Measurements from ENCODE around the gene PMEL. TPM values are rescaled to one million over a fixed set of nuclear protein-coding genes. Genes with fewer than 3 reads are reported as not detected.

PMEL gene
- polyA plus RNA-seq, 1 donor (not counting 4 experiments of a cell fraction or from before 2014, with no cell fraction given): 1.3 TPM

DNA sequence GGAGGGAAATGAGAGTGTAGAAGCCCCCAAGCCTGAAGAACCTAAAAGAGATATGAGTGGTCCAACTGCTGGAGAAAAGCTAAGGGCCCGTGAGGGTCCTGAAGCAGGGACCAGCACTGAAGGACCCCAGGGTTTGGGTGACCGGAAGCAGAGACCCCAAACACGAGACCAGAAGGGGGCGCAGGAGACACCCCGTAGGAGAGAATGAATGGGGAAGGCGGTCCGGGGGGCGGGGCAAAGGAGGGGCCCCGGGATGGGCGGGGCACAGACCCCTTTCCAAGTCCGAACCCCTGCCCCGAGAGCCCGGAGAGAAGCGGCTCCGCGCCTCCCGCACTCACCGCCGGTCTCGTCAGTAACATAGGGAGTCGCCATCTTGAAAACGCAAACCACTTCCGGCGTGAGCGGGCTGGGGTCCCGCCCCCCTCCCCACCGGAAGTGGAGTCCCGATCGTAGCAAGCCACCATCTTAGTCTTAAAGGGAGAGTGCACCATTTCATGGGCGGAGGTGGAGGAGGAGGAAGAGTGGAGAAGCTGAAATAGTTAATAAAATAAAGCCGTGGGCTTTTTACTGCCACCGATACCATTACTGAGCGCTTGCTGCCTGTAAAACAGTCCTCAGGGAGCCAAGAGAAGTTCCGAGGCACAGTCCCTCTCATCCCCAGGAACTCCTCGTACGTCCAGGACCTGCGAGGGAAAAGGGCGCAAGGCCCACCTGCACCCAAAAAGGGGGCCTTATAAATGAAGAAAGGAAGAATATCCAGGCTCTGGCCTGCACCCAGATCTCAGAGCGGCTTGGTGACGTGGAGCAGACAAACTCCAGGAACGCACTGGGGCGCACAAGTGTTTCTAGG, 38.9 kb downstream of the PMEL start:
- no peak for TF ChIP-seq EZH2 (IDR thresholded peaks at IDR 0.05; ENCODE audit: low read length)
- TF ChIP-seq, protein P1, sequence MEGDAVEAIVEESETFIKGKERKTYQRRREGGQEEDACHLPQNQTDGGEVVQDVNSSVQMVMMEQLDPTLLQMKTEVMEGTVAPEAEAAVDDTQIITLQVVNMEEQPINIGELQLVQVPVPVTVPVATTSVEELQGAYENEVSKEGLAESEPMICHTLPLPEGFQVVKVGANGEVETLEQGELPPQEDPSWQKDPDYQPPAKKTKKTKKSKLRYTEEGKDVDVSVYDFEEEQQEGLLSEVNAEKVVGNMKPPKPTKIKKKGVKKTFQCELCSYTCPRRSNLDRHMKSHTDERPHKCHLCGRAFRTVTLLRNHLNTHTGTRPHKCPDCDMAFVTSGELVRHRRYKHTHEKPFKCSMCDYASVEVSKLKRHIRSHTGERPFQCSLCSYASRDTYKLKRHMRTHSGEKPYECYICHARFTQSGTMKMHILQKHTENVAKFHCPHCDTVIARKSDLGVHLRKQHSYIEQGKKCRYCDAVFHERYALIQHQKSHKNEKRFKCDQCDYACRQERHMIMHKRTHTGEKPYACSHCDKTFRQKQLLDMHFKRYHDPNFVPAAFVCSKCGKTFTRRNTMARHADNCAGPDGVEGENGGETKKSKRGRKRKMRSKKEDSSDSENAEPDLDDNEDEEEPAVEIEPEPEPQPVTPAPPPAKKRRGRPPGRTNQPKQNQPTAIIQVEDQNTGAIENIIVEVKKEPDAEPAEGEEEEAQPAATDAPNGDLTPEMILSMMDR (optimal IDR thresholded peaks at IDR 0.05 in 1 of 3, IDR thresholded peaks at IDR 0.05 in 1 of 3, conservative IDR thresholded peaks at IDR 0.05 in 1 of 3; ENCODE audit: extremely low read depth in 1 of 3, insufficient read depth in 2 of 3, low read length in 3 of 3): peak; percentile 68 to 79 (median 71)
- Histone ChIP-seq H3K4me1 (ENCODE audit: control insufficient read depth, extremely low read depth, insufficient read depth, low read length) (peaks cover 28% of the 10 kb centered on the region), H3K36me3 (ENCODE audit: control insufficient read depth in 2 of 2, extremely low read depth in 1 of 2, insufficient read depth in 2 of 2, low read length in 2 of 2) (peaks cover 5% of the 10 kb centered on the region in 2 experiments), H3K79me2 (ENCODE audit: control insufficient read depth, insufficient read depth, low read length) (peaks cover 55% of the 10 kb centered on the region), H3K4me3 (ENCODE audit: control insufficient read depth in 2 of 3, extremely low read depth in 1 of 3, insufficient read depth in 2 of 3, low read depth in 1 of 3, low read length in 3 of 3) (peak overlapping the region; percentile 63 to 95 (median 90)), H3K9me3 (ENCODE audit: control insufficient read depth, low read depth, low read length) (no peaks in the 10 kb centered on the region), H4K20me1 (ENCODE audit: control insufficient read depth, extremely low read depth, insufficient read depth, low read length) (no peaks in the 10 kb centered on the region), H3K9ac (ENCODE audit: control insufficient read depth, extremely low read depth, insufficient read depth, low read length) (peak overlapping the region; percentile 90), H2AFZ (ENCODE audit: control insufficient read depth, low read length) (peak overlapping the region; percentile 82), H3K27me3 (ENCODE audit: control insufficient read depth, extremely low read depth, insufficient read depth, low read length) (no peaks in the 10 kb centered on the region), H3K4me2 (ENCODE audit: control insufficient read depth, extremely low read depth, insufficient read depth, low read depth, low read length) (peak overlapping the region; percentile 99), H3K9me1 (ENCODE audit: control insufficient read depth, extremely low read depth, insufficient read depth, low read length) (no peaks in the 10 kb centered on the region), H3K27ac (ENCODE audit: control insufficient read depth, insufficient read depth, low read length) (peak overlapping the region; percentile 89)
- FAIRE-seq (no peak), DNase-seq (ENCODE audit: low read depth, low spot score) (peak; percentile 71)
- dilution Hi-C loops (cut with MboI; ENCODE audit: extremely low pct_ligation_motif_present, low sequenced_read_pairs): no loop called here

DNA sequence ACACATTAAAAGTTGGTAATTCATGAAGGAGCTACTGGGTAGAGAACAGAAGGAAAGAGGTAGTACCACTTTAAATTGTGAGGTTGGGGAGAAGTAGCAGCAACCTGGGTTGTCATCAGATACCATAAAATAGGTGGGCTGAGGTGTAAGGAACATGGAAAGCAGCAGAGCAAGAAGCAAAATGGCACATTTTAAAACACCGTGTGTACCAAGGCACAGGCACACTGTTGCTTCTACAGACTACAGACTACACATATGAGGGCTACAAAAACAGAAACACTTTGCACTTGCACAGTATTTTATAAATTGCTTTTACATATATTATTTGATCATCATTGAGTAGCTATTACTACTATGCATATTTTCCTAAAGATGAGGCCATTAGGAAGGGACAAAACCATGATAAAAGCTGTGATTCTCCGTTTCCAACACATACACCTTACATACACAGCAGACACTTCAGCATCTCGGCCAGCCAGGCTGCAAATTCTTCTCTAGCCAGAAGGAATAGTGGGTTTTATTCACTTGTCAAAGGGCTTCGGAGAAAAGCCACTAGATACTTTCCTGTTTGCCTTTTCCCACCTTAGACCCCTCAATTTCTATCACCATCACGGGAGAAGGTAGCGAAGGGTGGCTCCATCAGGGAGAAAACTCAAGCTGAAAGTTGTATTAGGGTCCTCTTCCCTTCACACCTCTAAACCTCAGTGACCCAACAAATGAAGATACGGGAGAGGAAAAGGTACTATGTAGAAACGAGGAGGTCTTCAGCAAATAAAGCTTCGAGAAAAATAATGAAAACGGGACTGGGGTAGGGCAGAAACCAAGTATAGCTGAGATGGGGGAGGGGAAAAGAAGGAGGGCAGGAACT, 39.7 kb downstream of the PMEL start:
- TF ChIP-seq, protein P1 (optimal IDR thresholded peaks at IDR 0.05 in 1 of 3, IDR thresholded peaks at IDR 0.05 in 1 of 3, conservative IDR thresholded peaks at IDR 0.05 in 1 of 3; ENCODE audit: extremely low read depth in 1 of 3, insufficient read depth in 2 of 3, low read length in 3 of 3): no peak
- no peak for TF ChIP-seq EZH2 (IDR thresholded peaks at IDR 0.05; ENCODE audit: low read length)
- H3K9me1 ChIP-seq (ENCODE audit: control insufficient read depth, extremely low read depth, insufficient read depth, low read length): no peaks in the 10 kb centered on the region
- H3K9ac ChIP-seq (ENCODE audit: control insufficient read depth, extremely low read depth, insufficient read depth, low read length): peak overlapping the region; percentile 90
- no peaks in the 10 kb centered on the region for H3K27me3 ChIP-seq (ENCODE audit: control insufficient read depth, extremely low read depth, insufficient read depth, low read length)
- no peaks in the 10 kb centered on the region for H3K9me3 ChIP-seq (ENCODE audit: control insufficient read depth, low read depth, low read length)
- peaks cover 8% of the 10 kb centered on the region in 2 experiments for H3K36me3 ChIP-seq (ENCODE audit: control insufficient read depth in 2 of 2, extremely low read depth in 1 of 2, insufficient read depth in 2 of 2, low read length in 2 of 2)
- dilution Hi-C loops (cut with MboI; ENCODE audit: extremely low pct_ligation_motif_present, low sequenced_read_pairs): no loop called here
- peak overlapping the region; percentile 42 for H2AFZ ChIP-seq (ENCODE audit: control insufficient read depth, low read length)
- H3K4me2 ChIP-seq (ENCODE audit: control insufficient read depth, extremely low read depth, insufficient read depth, low read depth, low read length): peak overlapping the region; percentile 69
- peak overlapping the region; percentile 89 for H3K27ac ChIP-seq (ENCODE audit: control insufficient read depth, insufficient read depth, low read length)
- H3K79me2 ChIP-seq (ENCODE audit: control insufficient read depth, insufficient read depth, low read length): peaks cover 57% of the 10 kb centered on the region
- FAIRE-seq: no peak
- peaks cover 28% of the 10 kb centered on the region for H3K4me1 ChIP-seq (ENCODE audit: control insufficient read depth, extremely low read depth, insufficient read depth, low read length)
- peak overlapping the region; percentile 63 to 95 (median 90) for H3K4me3 ChIP-seq (ENCODE audit: control insufficient read depth in 2 of 3, extremely low read depth in 1 of 3, insufficient read depth in 2 of 3, low read depth in 1 of 3, low read length in 3 of 3)
- no peak for DNase-seq (ENCODE audit: low read depth, low spot score)
- H4K20me1 ChIP-seq (ENCODE audit: control insufficient read depth, extremely low read depth, insufficient read depth, low read length): no peaks in the 10 kb centered on the region

All from keratinocyte (primary cell).